ENCODE measurements around the gene MB21D2. TPM values are rescaled to one million over a fixed set of nuclear protein-coding genes. Genes with fewer than 3 reads are reported as not detected.

Gene MB21D2
- polyA plus RNA-seq, 10 donors, result 12.4 to 20.7 (median 16.7) TPM

DNA sequence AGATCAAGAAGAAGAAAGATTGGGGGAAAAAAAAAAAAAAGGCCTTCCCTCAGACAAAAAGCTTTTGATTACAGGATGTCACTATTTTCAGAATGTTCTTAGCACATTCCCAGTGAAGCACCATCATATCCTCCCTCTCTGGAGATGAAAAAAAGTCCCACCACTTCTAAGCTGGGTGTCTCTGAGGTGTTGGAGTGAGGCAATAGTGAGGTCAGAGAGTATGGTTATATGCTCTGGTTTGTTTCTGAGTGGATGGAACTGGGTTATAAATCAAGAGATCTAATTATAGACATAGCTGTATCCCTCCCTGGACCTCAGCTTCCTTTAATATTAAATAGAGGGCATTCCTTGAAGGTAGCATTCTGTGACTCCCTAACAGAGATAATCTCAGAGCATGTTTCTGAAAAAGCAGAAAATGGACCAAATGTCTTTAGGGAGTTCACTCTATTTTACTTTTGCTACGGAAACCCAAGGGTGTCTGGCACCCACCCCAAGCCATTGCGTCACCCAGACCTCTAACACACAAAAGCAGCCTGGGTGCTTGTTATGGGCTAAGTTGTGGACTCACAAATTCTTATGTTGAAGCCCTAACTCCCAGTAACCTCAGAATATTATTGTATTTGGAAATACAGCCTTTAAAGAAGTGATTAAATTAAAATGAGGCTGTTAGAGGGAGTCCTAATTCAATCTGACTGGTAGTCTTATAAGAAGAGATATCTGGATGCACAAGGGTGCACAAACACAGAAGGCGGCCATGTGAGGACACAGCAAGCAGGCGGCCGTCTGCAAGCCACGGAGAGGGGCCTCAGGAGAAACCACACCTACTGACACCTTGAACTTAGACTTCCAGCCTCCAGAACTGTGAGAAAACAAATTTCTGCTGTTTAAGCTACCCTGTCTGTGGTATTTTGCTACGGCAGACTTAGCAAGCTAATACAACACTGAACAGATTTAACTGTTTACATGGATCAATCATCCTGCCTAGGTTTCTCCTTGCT lies 81.5 kb downstream of the MB21D2 start:
- DNase-seq, result no peak

DNA sequence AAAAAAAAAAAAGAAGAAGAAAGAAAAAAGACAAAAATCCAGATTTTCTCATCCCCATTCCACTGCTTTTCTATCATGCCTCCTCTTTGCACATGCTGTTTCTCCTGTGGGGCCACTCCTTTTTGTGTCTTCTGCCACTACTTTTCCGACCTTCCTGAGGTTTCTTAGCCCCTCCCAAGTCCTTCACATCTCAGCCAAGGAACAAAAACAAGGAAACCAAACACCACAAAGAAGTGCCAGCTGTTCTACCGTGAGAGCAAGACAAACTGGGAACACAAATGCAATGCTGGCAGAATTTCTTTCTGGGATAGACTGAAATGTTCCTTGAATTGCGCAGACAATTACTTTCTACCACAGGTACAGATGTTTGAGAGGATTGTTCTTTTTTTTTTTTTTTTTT lies 83.2 kb downstream of the MB21D2 start:
- DNase-seq, result no peak

DNA sequence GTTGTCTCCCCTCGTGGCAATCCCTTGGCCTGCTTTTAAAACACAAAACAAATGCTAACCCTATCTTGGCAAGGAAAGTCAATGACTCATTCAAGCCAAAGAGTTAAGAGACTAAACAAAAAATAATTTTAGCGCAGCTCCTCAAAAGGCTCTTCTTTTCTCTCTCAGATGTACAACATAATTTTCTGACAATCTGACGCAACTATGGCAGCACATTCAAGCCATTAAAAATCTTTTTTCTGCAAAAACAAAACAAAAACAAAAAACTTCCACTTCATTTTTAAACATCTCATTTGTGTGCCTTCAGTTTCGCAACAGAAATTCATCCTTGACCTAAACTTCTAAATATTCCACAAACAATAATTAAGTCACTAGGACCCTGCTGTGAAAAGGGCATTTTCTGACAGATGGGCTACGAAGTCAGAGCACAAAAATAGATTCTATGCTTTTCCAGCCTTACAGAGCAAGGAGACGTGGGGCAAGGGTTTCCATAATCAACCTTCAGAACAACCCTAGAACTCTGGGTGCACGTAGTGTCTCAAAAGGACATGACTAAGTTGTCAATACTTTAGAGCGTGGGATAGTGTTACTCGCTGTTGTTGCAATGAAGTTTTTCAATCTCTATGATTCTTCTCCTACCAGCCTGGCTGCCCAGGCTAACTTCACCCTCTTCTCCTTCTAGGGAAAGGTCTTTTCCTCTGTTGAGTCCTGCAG lies 84.3 kb downstream of the MB21D2 start:
- DNase-seq, result peak in 1 of 3 donors; percentile 33

DNA sequence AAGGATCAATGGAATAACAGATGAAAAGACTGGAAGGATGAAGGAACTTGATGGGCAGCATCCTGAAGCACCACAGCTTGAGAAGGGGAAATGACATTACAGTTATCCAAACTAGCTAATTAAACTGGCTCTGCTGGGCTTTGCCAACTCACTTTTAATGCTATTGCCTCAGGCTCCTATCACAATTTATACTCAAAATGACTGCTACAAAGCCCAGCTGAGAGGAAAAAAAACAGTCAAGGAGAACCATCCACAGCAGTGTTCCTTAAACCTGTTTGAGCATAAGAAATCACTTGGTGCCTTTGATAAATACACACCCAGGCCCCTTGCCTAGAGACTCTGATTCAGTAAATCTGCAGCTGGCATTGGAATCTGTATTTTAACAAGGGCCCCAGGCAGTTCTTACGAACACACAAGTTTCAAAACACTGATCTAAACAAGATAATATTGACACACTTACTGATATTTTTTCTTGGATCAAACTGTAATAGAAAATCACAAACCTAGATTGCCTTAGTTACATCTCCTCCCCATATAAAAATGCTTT lies 85.8 kb downstream of the MB21D2 start:
- DNase-seq, result no peak

DNA sequence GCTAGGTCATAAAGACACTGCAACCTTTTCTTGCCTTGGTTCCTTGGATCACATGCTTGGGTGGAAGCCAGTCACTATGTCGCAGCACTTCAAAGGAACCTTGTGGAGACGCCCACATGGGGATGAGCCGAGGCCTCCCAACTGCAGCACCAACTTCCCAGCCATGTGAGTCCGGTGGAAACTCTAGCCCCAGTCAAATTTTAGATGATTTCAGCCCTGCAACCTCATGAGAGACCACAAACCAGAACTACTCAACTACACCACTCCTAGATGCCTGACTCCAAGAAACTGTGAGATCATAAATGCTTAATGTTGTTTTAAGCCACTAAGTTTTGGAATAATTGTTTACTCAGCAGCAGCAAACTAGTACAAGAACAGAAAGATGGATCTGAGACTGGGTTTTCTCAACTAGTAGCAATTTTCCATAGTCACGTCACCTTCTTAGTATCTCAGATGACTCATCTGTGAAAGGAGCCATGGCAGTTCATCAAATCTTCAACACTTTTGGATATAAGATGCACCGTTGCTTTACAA lies 86.5 kb downstream of the MB21D2 start:
- DNase-seq, result peak in 2 of 3 donors; percentile 17 to 86

DNA sequence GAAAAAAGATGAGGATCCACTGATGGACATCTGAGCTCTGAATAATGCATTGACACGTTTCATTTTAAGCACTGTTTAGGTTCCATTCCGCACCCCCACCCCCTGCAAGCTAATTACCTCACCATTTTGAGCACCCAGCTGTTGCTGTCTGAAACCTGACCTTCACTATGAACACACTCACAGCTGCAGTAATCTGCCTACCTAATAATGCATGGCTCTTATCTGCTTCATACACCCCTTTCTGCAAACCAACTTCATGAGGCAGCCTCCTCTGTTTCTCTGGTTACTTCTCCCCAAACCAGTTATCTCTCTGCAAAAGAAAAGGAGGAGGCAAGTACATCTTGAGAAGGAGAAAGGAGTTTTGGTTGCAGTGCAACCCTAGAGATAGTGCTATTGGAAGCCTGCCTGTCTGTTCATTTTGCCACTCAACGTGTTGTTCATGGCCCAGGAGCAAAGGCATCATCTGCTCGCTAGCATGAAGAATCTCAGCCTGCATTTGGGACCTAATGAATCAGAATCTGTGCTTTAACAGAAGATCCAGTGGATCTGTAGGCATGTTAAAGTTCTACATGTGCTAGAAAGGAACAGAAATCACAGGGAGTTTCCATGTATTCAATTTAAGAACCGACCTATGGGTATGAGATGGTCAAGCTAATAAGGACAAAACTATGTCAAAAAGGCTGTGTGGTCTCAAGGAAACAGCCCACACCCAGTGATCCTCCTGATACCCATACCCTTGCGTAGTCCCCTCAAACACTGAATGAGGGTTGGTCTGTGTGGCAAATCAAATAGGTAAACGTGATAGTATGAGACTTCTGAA lies 87.2 kb downstream of the MB21D2 start:
- DNase-seq, result peak in 1 of 3 donors; percentile 46

DNA sequence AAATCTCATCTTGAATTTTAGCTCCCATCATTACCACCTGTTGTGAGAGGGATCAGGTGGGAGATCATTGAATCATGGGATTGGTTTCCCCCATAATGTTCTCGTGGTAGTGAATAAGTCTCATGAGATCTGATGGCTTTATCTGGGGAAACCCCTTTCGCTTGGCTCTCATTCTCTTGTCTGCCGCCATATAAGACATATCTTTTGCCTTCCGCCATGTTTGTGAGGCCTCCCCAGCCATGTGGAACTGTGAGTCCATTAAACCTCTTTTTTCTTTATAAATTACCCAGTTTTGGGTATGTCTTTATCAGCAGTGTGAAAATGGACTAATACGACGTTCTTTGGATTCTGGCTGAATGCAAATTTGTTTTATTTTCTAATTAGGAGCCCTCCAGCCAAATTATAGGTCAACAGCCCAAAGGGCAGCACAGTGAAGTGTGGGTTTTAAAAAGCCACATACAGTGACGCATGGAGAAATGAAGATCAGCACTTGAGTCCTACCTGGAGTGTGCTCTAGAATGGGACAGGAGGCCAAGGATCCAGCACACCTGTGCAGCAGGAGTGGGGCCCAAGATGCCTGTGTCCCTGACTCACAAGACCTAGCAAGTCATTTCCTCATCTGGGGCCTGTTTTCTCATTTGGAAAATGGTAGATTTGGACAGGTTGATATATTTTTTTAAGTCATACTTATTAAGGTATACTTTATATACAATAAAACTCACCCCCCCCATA lies 89.6 kb downstream of the MB21D2 start:
- DNase-seq, result no peak

DNA sequence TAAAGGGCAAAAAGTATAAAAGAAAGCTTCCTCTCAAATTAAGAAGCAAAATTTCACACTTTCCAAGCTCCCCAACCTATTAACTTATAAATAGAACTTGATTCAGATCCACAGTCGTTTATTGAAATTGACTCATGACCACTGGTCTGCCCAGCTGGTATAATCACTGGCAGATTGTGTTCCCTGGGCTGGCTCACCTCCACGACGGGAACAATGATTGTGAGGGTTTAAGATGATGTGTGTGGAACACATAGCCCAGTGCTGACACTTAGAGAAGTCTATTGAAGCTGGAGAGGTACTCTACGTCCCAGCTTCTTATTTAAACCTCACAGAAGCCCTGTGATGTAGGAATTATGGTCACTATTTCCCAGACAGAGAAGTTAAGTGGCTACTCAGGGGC lies 90.4 kb downstream of the MB21D2 start:
- no peak for DNase-seq

DNA sequence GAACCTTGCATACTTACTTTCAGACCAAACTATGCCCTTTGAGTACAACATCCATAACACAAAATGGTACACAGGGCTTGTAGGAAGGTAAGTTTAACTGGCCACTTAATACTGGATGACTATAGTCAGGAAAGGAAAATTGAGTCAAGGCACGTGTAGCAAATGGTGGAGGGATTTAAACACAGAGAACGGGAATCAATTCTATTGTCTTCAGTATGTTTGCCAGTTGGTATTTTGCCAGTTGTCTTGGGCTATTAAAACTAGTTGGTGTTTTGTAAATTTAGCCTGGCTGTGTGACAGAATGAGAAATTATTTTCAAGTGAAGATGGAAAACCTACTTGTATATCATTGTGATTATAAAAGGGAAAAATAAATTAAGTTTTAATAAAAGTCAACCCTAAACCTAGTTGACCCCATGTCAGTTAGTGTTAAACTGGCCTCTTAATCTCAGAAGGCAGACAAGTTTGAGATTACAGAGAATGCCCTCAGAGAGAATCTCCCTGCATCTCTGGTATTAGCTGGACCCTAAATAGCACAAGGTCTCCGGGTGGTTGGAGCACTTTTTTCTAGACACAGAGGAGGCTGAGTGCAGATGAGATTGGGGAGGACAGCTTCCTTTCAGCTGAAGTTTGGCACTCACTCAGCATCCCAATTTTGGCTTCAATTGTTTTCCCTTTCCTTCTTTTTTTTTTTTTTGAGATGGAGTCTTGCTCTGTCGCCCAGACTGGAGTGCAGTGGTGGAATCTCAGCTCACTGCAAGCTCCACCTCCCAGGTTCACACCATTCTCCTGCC lies 91.2 kb downstream of the MB21D2 start:
- peak in 1 of 3 donors; percentile 46 for DNase-seq

DNA sequence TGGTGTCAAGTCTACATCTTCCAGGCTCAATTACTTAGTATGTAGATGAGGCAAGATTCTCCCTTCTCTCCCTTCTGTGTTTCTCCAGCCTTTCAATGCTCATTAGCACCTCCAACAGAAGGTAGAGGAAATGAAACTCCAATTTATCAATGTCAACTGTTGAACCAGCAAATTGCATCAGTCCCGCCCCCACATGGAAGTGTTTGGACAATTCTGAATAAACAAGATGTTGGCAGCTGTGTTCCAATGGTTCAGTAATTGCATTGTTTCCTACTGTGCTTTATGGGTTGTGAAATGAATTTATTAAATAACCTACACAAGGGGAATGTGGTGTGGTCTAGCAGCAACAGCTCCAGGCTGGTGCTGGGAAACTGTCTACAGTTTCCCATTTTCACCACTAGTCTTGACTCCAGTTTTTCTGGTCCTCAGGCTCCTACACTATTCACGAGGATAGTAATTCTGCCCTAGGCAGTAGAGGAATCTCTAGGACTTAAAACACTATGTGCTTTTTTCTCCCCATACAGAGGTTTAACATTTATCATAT lies 91.9 kb downstream of the MB21D2 start:
- DNase-seq, result peak in 1 of 3 donors; percentile 33

DNA sequence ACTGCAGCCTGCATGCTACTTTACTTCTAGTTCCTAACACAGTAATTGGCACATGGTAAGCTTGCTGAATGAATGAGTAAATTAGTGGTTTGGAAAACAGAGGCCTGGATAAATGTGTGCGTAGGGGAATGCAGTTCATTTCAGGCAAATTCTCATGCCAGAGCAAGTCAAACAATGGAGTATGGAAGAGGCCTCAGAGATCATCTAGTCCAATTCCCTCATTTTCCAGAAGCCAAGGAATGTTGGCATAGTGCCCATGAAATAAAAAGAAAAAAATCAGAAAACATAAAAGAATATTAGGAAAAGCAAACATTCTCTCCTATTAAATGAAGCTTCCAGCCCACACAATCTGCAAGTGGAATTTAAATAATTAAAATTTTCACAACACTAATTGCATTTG lies 92.4 kb downstream of the MB21D2 start:
- peak in 1 of 3 donors; percentile 71 for DNase-seq

DNA sequence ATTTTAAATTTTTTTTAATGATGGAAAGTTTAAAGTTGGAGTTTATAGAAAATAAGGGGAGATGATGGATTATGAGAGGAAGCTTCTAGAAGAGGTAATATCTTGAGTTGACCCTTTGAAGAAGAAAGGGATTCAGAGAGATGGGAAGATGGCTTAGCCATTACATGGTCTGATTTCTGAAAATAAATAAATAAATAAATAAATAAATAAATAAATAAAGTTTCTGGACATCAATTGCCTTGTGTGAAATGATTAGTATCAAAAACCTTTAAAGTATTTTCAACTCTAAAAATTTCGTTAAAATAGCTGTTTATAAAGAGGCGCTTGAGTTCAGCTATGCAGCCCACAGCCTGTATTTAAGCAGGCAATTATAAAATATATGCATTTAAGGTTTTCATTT lies 93.3 kb downstream of the MB21D2 start:
- no peak for DNase-seq

DNA sequence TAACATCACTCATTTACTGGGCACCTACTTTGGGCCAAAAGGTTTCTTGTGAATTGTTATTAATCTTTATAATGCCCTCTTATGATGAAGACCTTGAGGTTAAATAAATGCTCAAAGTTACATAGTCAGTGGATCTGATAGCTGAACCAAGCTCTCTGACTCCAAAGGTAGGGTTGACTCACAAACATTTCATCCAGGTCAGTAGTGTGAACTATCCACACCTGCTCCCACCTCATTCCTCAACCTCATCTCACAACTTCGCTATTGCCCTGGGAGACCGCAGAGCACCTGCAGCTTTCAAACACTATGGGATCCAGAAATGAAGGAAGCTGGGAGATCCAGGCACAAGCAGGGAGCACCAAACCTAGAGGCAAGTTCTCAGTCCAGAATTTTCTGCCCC lies 96.5 kb downstream of the MB21D2 start:
- no peak for DNase-seq

DNA sequence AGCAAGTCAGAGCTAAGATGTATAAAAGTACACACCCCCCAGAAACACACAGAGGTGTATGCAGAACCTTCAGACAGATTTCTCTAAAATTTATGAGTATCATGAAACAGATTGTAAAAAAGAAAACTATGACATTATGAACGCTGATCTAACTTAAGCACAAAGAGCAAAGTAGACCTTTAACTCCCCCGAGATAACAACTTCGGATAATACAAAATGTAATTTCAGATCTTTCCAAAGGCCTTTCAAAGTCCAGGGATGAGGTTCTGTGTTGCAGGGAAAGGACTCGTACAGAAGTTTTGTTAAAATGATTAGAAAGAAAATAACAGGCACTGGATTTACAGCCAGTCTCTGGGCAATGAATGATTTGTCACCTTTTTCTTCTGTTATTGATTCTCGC lies 97.5 kb downstream of the MB21D2 start:
- no peak for DNase-seq

DNA sequence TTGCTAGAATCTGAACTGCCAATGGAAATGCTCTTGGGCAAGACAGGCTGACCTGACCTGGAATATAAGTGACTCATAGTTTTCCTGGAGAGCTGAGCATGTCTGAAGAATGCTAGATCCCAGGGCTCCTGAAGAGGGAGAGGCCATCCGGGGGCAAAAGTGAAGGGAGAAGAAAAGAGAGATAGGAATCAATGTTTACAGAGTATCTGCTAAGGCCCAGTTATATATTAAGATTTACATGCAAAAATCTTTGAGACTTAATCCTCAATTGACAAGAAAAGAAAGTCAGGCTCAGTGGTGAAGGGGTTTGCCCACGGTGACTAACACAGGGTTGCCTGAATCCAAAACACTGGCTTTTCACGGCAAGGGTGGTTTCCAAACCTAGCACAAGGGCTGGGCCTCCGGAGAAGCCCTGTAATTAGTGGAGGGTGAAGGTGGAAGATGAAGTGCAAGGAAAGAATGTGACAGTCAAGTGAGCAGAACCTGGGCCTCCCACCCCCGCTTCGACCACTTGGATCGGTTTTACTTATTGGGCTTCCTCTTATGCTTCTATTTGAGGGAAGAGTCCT lies 98.6 kb downstream of the MB21D2 start:
- peak in 1 of 3 donors; percentile 16 for DNase-seq

DNA sequence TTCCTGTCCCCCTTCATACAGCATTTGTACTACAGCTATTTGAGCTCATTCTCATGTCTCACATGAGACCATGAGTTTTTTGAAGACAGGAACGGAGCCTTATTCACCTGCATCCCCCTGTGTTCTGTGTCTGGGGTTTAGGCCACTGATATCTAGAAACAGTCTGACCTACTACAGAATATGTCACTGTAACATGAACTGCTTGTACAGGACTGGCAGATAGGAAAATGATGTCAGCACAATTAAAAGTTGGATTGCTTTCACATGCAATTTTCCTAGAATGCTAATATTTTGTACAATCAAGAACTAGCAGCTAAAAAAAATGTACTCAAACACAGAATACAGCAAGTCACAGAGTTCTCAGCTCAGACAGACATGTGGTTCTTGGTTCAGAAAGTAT lies 99.5 kb downstream of the MB21D2 start:
- DNase-seq, result peak in 1 of 3 donors; percentile 20

DNA sequence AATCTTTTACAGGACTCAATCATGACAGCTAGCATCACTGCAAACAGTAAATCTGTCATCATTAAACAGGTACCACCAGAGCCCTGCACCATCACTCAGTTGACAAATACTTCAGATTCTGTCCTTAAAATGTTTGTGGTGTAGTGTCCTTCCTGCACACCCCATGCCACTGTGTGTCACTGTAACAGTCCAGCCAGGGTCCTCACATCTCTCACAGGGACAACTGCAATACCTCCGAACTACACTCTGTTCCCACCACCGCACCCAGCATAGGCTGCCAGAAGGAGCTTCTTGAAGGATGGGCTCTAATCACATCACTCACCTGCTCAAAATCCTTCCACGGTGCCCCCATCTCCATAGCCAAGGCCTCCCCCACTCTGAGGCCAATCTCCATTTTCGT lies 100.2 kb downstream of the MB21D2 start:
- DNase-seq, result no peak

DNA sequence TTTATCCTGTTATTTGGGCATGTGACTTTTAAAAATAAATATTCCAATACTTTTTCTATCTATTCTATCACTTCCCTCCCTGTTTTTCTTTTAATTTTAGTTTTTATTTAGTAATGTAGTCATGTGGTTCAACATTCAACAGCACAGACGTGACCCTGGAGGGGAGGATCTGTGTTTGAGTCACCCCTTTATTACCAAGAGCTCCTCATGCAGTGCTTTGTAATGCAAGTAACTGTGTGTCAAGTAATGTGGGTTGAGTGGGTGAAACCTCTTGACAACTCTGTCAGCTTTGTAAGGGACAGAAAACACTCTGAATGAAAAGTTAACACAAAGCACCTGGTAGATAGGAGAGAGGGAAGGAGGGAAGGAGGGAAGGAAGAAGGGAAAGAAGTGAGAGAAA lies 100.6 kb downstream of the MB21D2 start:
- DNase-seq, result no peak

DNA sequence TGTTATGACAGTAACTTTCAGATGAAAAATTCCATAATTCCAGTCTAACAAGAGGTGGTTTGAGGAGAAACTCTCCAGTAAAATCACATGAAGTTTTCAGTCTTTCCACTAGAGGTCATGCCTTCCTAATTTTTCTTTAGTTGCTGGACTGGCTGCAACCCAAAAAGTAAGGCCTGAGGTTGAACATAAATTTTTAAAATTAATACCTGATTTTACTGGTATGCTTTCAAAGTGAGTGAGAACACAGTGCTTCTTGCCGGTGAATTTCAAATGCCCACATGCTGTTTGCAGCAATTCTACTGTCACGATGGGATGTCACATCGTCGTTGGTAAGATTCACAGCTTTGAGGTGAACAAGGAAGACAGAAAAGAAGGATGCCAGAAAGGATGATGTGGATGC lies 101.3 kb downstream of the MB21D2 start:
- DNase-seq, result peak; percentile 63 to 80 (median 64)

All from muscle of back (tissue), 11 donors.